Measurements from ENCODE around the gene OPALIN.

The OPALIN gene

GRCh38 chr10:96374004-96374403, 15.2 kb upstream of the OPALIN start:
- no peak for DNase-seq (ENCODE audit: low read depth)

GRCh38 chr10:96371356-96371755, 12.6 kb upstream of the OPALIN start:
- DNase-seq (ENCODE audit: low read depth) = no peak

- peak; percentile 13 for DNase-seq (ENCODE audit: low read depth)
Observed at GRCh38 chr10:96370584-96371157, 11.9 kb upstream of the OPALIN start.

GRCh38 chr10:96369890-96370583, 11.2 kb upstream of the OPALIN start:
- no peak for DNase-seq (ENCODE audit: low read depth)

GRCh38 chr10:96368971-96369370, 10.2 kb upstream of the OPALIN start:
- no peak for DNase-seq (ENCODE audit: low read depth)

GRCh38 chr10:96367470-96367869, 8.7 kb upstream of the OPALIN start:
- no peak for DNase-seq (ENCODE audit: low read depth)

- DNase-seq (ENCODE audit: low read depth) = no peak
Observed at GRCh38 chr10:96366508-96366907, 7.7 kb upstream of the OPALIN start.

- no peak for DNase-seq (ENCODE audit: low read depth)
Observed at GRCh38 chr10:96365571-96365970, 6.8 kb upstream of the OPALIN start.

GRCh38 chr10:96360766-96361165, 2.0 kb upstream of the OPALIN start:
- DNase-seq (ENCODE audit: low read depth) = no peak

GRCh38 chr10:96360331-96360730, 1.5 kb upstream of the OPALIN start:
- DNase-seq (ENCODE audit: low read depth) = no peak

GRCh38 chr10:96359616-96360015, 814 bp upstream of the OPALIN start:
- no peak for DNase-seq (ENCODE audit: low read depth)

- no peak for DNase-seq (ENCODE audit: low read depth)
Observed at GRCh38 chr10:96357038-96357620, 1.7 kb downstream of the OPALIN start.

GRCh38 chr10:96352582-96352981, 6.2 kb downstream of the OPALIN start:
- no peak for DNase-seq (ENCODE audit: low read depth)

- DNase-seq (ENCODE audit: low read depth) = no peak
Observed at GRCh38 chr10:96352027-96352426, 6.8 kb downstream of the OPALIN start.

GRCh38 chr10:96346295-96346694, 12.5 kb downstream of the OPALIN start:
- DNase-seq (ENCODE audit: low read depth) = no peak

GRCh38 chr10:96345222-96345621, 13.6 kb downstream of the OPALIN start:
- no peak for DNase-seq (ENCODE audit: low read depth)

GRCh38 chr10:96344178-96344577, 14.6 kb downstream of the OPALIN start:
- DNase-seq (ENCODE audit: low read depth) = no peak

GRCh38 chr10:96342402-96342801, 16.4 kb downstream of the OPALIN start:
- no peak for DNase-seq (ENCODE audit: low read depth)

- no peak for DNase-seq (ENCODE audit: low read depth)
Observed at GRCh38 chr10:96341219-96342182, 17.3 kb downstream of the OPALIN start.

GRCh38 chr10:96339956-96340904, 18.6 kb downstream of the OPALIN start:
- DNase-seq (ENCODE audit: low read depth) = no peak

GRCh38 chr10:96339383-96339782, 19.4 kb downstream of the OPALIN start:
- DNase-seq (ENCODE audit: low read depth) = no peak
